HepG2 (cell line): ENCODE measurements around the gene SAPCD2. TPM values are rescaled to one million over a fixed set of nuclear protein-coding genes. Genes with fewer than 3 reads are reported as not detected.
A peak's percentile ranks its signal among the peaks of the same experiment; 100 is the strongest.

Source experiments
- ATAC-seq: fragments of 200-7000 bp; cut with Tn5 transposase; 3 replicates; pipeline ENCODE4 v1.9.1; 2020; ENCODE audit warnings: mild to moderate bottlenecking, moderate library complexity
- BruUV-seq: library from RNA; stranded (reverse); fragments of 400-500 nt; replicated peaks from 2 replicates; lab custom pipeline; 2021; lab: Mats Ljungman, UMichigan
- CTCF ChIA-PET: fragments of 300-600 bp; formaldehyde crosslinking; extraction: SDS; loops from one replicate; lab custom pipeline; 2021; ENCODE audit warnings: low total read pairs, inconsistent platforms, low intra/inter-chr PET ratio; lab: Yijun Ruan, JAX
- POLR2A ChIA-PET: fragments of 350-600 bp; sonication (Branson Sonifier 250); formaldehyde crosslinking; loops from one replicate; lab custom pipeline; 2020; ENCODE audit warnings: antibody characterized with exemption, inconsistent platforms; lab: Yijun Ruan, JAX
- DNase-seq: peaks from one replicate; pipeline ENCODE4 v3.0.0-alpha.2; 2015; ENCODE audit warnings: low spot score
- FAIRE-seq: peaks from 3 replicates; lab custom pipeline; 2011; peaks lifted over from hg19 to GRCh38; lab: Jason Lieb, UNC
- H2AFZ ChIP-seq: one replicate; pipeline ENCODE4 v1.6.1; 2011; ENCODE audit warnings: low read length, inconsistent platforms
- H3K27ac ChIP-seq: fragments of 300-600 bp; 3 replicates; pipeline ENCODE4 v1.8.0; 2011; ENCODE audit warnings: mixed run types, mild to moderate bottlenecking, mixed read lengths, low read length, inconsistent platforms; ENCODE audit not compliant: insufficient read depth; ENCODE audit errors: extremely low read length
- H3K27me3 ChIP-seq, 2 experiments: fragments of 200-600 bp in 1 of 2; 2 replicates in 1 of 2; 3 replicates in 1 of 2; pipeline versions ENCODE4 v1.6.0 to v1.8.0; 2011; ENCODE audit warnings: low read length in 2 of 2, mild to moderate bottlenecking in 2 of 2, moderate library complexity in 2 of 2, inconsistent platforms in 1 of 2; ENCODE audit not compliant: insufficient read depth in 2 of 2, control insufficient read depth in 1 of 2
- H3K36me3 ChIP-seq, 2 experiments: fragments of 200-600 bp in 1 of 2; replicated peaks in 1 of 2; 2 replicates in 1 of 2; 3 replicates in 1 of 2; pipeline versions ENCODE4 v1.5.1 to v1.8.0; 2011; ENCODE audit warnings: low read length in 2 of 2, inconsistent platforms in 1 of 2; ENCODE audit not compliant: insufficient read depth in 2 of 2, control insufficient read depth in 1 of 2
- H3K4me1 ChIP-seq: 2 replicates; pipeline ENCODE4 v1.5.1; 2012; ENCODE audit warnings: low read length, inconsistent platforms; ENCODE audit not compliant: insufficient read depth
- H3K4me2 ChIP-seq: 2 replicates; pipeline ENCODE4 v1.6.0; 2011; ENCODE audit warnings: low read depth, low read length, inconsistent platforms
- H3K4me3 ChIP-seq, 3 experiments: fragments of 200-600 bp in 1 of 3; sonication (generic), shearing (Covaris generic) in 1 of 3; replicated peaks in 1 of 3; 2 replicates each; pipeline ENCODE4 v1.5.1; 2011 to 2016; ENCODE audit warnings: low read length in 3 of 3, inconsistent platforms in 2 of 3, low read depth in 2 of 3, mild to moderate bottlenecking in 2 of 3, control low read depth in 1 of 3, mixed read lengths in 1 of 3; ENCODE audit not compliant: insufficient read depth in 1 of 3
- H3K79me2 ChIP-seq: one replicate; pipeline ENCODE4 v1.6.1; 2011; ENCODE audit warnings: low read length, inconsistent platforms; ENCODE audit not compliant: insufficient read depth
- H3K9ac ChIP-seq: 2 replicates; pipeline ENCODE4 v1.6.0; 2011; ENCODE audit warnings: mild to moderate bottlenecking, low read depth, low read length, inconsistent platforms; ENCODE audit not compliant: insufficient read depth
- H3K9me3 ChIP-seq: 2 replicates; pipeline ENCODE4 v1.5.1; 2012; ENCODE audit warnings: mild to moderate bottlenecking, low read length
- H4K20me1 ChIP-seq: 2 replicates; pipeline ENCODE4 v1.6.0; 2011; ENCODE audit warnings: inconsistent platforms, mild to moderate bottlenecking, low read length, moderate library complexity; ENCODE audit not compliant: insufficient read depth
- ARHGAP35 ChIP-seq: sonication (generic); formaldehyde crosslinking; IDR thresholded peaks from 2 replicates; pipeline ENCODE4 v1.9.0; 2022; ENCODE audit warnings: mild to moderate bottlenecking, inconsistent platforms, moderate library complexity, missing genetic modification reagents, borderline replicate concordance
- GABPB1 ChIP-seq: IDR thresholded peaks from 2 replicates; pipeline ENCODE4 v1.6.1; 2016; ENCODE audit warnings: mild to moderate bottlenecking, missing genetic modification reagents, moderate library complexity, missing compliant biosample characterization
- HDAC2 ChIP-seq: sonication (generic); formaldehyde crosslinking; IDR thresholded peaks from 2 replicates; pipeline ENCODE4 v1.4.0; 2020; ENCODE audit warnings: missing genetic modification reagents
- HNRNPL ChIP-seq: fragments of 200-400 bp; formaldehyde crosslinking; IDR thresholded peaks from 2 replicates; pipeline ENCODE4 v1.6.1; 2017; ENCODE audit warnings: mild to moderate bottlenecking, low read depth, low read length
- KDM5B ChIP-seq: sonication (generic); formaldehyde crosslinking; IDR thresholded peaks from 2 replicates; pipeline ENCODE4 v1.4.0; 2020; ENCODE audit warnings: missing genetic modification reagents, mild to moderate bottlenecking, borderline replicate concordance
- PHF21A ChIP-seq: sonication (generic); formaldehyde crosslinking; IDR thresholded peaks from 2 replicates; pipeline ENCODE4 v1.5.0; 2020; ENCODE audit warnings: mild to moderate bottlenecking, missing genetic modification reagents
- SAP130 ChIP-seq: IDR thresholded peaks from 2 replicates; pipeline ENCODE4 v1.6.1; 2016; ENCODE audit warnings: low read depth
- SRSF4 ChIP-seq: fragments of 200-400 bp; formaldehyde crosslinking; IDR thresholded peaks from one replicate; pipeline ENCODE4 v1.6.1; 2018; ENCODE audit warnings: mild to moderate bottlenecking, low read depth, low read length, moderate library complexity; ENCODE audit not compliant: poor library complexity, severe bottlenecking
- ZBTB21 ChIP-seq: sonication (generic); formaldehyde crosslinking; IDR thresholded peaks from 2 replicates; pipeline ENCODE4 v1.4.0; 2020; ENCODE audit warnings: missing genetic modification reagents
- ZNF33B ChIP-seq: sonication (generic); formaldehyde crosslinking; IDR thresholded peaks from 2 replicates; pipeline ENCODE4 v1.5.1; 2020; ENCODE audit warnings: mild to moderate bottlenecking, missing genetic modification reagents
- ZNF546 ChIP-seq: sonication (generic); formaldehyde crosslinking; conservative IDR thresholded peaks from 2 replicates; pipeline ENCODE4 v1.8.1; 2023; ENCODE audit warnings: mild to moderate bottlenecking, missing genetic modification reagents
- ZNF687 ChIP-seq: sonication (generic); formaldehyde crosslinking; IDR thresholded peaks from 2 replicates; pipeline ENCODE4 v1.5.1; 2020; ENCODE audit warnings: mild to moderate bottlenecking, missing genetic modification reagents, moderate library complexity
- ZNF703 ChIP-seq: sonication (generic); formaldehyde crosslinking; IDR thresholded peaks from 2 replicates; pipeline ENCODE4 v1.5.1; 2020; ENCODE audit warnings: missing genetic modification reagents, mild to moderate bottlenecking, moderate library complexity, borderline replicate concordance
- ZNF800 ChIP-seq: sonication (generic); formaldehyde crosslinking; IDR thresholded peaks from 2 replicates; pipeline ENCODE4 v1.4.0; 2020; ENCODE audit warnings: missing genetic modification reagents
- WGBS: methylation state at CpG from one replicate; pipeline ENCODE4 v1.1.6; 2017; ENCODE audit warnings: low lambda C conversion rate; 5-methylcytosine and 5-hydroxymethylcytosine counted together
- in situ Hi-C: cut with HindIII; loops from 2 replicates; pipeline ENCODE4 v1.10.0; 2017; ENCODE audit warnings: low pct_unique_long_range_greater_than_20kb; ENCODE audit not compliant: extremely low pct_ligation_motif_present
- intact Hi-C: fragments of 100-400 bp; cut with micrococcal nuclease; formaldehyde crosslinking; loops from one replicate; pipeline ENCODE4 v1.10.0; 2022; ENCODE audit not compliant: unreplicated experiment
- polyA plus RNA-seq, 8 experiments: library from polyadenylated mRNA; depleted of rRNA in 3 of 8; stranded (reverse) in 7 of 8; unstranded in 1 of 8; fragments of >200 nt; fragmentation: Illumina TruSeq in 4 of 8; extraction: Trizol in 4 of 8; gene quantifications; 2 replicates each; pipeline versions ENCODE4 v1.2.1 to v1.2.3, GENCODE V29; 2011 to 2016; ENCODE audit warnings: low read depth in 4 of 8, missing spikeins in 1 of 8, mixed read lengths in 1 of 8; ENCODE audit not compliant: insufficient read depth in 1 of 8
- total RNA-seq, 5 experiments: library from RNA; depleted of rRNA; stranded (reverse); fragments of >200 nt; fragmentation: Illumina TruSeq; extraction: Trizol; gene quantifications; 2 replicates each; pipeline ENCODE4 v1.2.3, GENCODE V29; 2016; ENCODE audit warnings: low read depth in 1 of 5

Gene SAPCD2
- total and polyA plus RNA-seq, 2 of the 13 experiments (the other 11 are each of a cell fraction or from before 2014, with no cell fraction given) = 21.9 to 42.8 TPM

- TF ChIP-seq GABPB1 (CRISPR knock-in tag) = peak; percentile 37; the same call in 1 of the 2 replicates
- no peak for TF ChIP-seq ZBTB21 (CRISPR knock-in tag)
Observed at GRCh38 chr9:137028263-137029057, 41.9 kb downstream of the SAPCD2 start (continued).

- ChIA-PET POLR2A (interaction anchor here (1.6 kb wide), 1 partner anchor 28 kb away, joined by 3 read pairs; no protein-coding TSS in a partner anchor), CTCF (interaction anchor here (1.4 kb wide), 1 partner anchor 40 kb away, joined by 4 read pairs; no protein-coding TSS in a partner anchor)
- no peak within 1 kb of the TSS for H3K27ac ChIP-seq
- H3K4me3 ChIP-seq = peak within 1 kb of the TSS; percentile 46 to 78 (median 58)
- peak within 1 kb of the TSS; percentile 95 for H3K4me2 ChIP-seq
- H3K4me1 ChIP-seq = peaks cover 87% of the 10 kb centered on the region
- H3K9ac ChIP-seq = peak within 1 kb of the TSS; percentile 57; the same call in 1 of the 2 replicates
- H4K20me1 ChIP-seq = no peaks in the 10 kb centered on the region
- FAIRE-seq (no peak), DNase-seq (no peak), ATAC-seq (no peak)
- no peaks in the 10 kb centered on the region for H3K36me3 ChIP-seq
- no peak within 1 kb of the TSS for H2AFZ ChIP-seq
- WGBS = 13% methylated on average over 1 of the region's 95 CpGs
- H3K79me2 ChIP-seq = no peaks in the 10 kb centered on the region
- intact Hi-C loops = no loop called here
- no peaks in the 10 kb centered on the region for H3K9me3 ChIP-seq
- no TSS peak for BruUV-seq
- in situ Hi-C loops = no loop called here
- H3K27me3 ChIP-seq = peaks cover 0 to 19% of the 10 kb centered on the region in 2 experiments; a peak in 2 of 5 replicates
- no peak for TF ChIP-seq ARHGAP35 (CRISPR knock-in tag)
- no peak for TF ChIP-seq PHF21A (CRISPR knock-in tag)
- no peak for TF ChIP-seq ZNF546 (CRISPR knock-in tag)
- TF ChIP-seq HNRNPL = peak; percentile 75; the same call in 1 of the 2 replicates
- 0 out of 2 replicates have a peak, but pooled peaks have one; percentile 8 for TF ChIP-seq HDAC2
- TF ChIP-seq KDM5B (CRISPR knock-in tag) = peak; percentile 46; the same call in 1 of the 2 replicates
- TF ChIP-seq SRSF4 = no peak
- 0 out of 2 replicates have a peak, but pooled peaks have one; percentile 12 for TF ChIP-seq SAP130 (CRISPR knock-in tag)
- TF ChIP-seq ZNF687 (CRISPR knock-in tag) = peak; percentile 62; the same call in 1 of the 2 replicates
- no peak for TF ChIP-seq ZNF800 (CRISPR knock-in tag)
- no peak for TF ChIP-seq ZNF703
- no peak for TF ChIP-seq ZNF33B
Observed at GRCh38 chr9:137027369-137028262, 42.7 kb downstream of the SAPCD2 start, which contains the start of gene ABCA2. ABCA2 (minus strand) TSS chr9:137028237; CDS start chr9:137028140, 97 bp downstream.
